Measurements from ENCODE around the gene L3HYPDH.

The L3HYPDH gene

GRCh38 chr14:59483819-59484638 is at the start of gene L3HYPDH, which contains the start of gene JKAMP:
Gene L3HYPDH, minus strand, starts transcription at chr14:59484408. Its CDS starts 92 bp downstream, at chr14:59484316.
Gene JKAMP, plus strand, starts transcription at chr14:59484517. Its CDS starts 73 bp downstream, at chr14:59484590.
- DNase-seq = peak; percentile 95

GRCh38 chr14:59532419-59532818 is 48.2 kb upstream of the L3HYPDH start:
- no peak for DNase-seq

- DNase-seq = no peak
Observed at GRCh38 chr14:59530349-59530748, 46.1 kb upstream of the L3HYPDH start.

- no peak for DNase-seq
Observed at GRCh38 chr14:59529189-59529588, 45.0 kb upstream of the L3HYPDH start.

- DNase-seq = no peak
Observed at GRCh38 chr14:59520224-59520623, 36.0 kb upstream of the L3HYPDH start.

GRCh38 chr14:59511916-59512575 is 27.8 kb upstream of the L3HYPDH start:
- no peak for DNase-seq

GRCh38 chr14:59510966-59511365 is 26.8 kb upstream of the L3HYPDH start:
- DNase-seq = no peak

- no peak for DNase-seq
Observed at GRCh38 chr14:59510001-59510400, 25.8 kb upstream of the L3HYPDH start.

GRCh38 chr14:59509101-59509500 is 24.9 kb upstream of the L3HYPDH start:
- no peak for DNase-seq

GRCh38 chr14:59507752-59508103 is 23.5 kb upstream of the L3HYPDH start:
- DNase-seq = no peak

GRCh38 chr14:59507063-59507751 is 23.0 kb upstream of the L3HYPDH start:
- DNase-seq = peak; percentile 47

- DNase-seq = no peak
Observed at GRCh38 chr14:59503256-59503655, 19.0 kb upstream of the L3HYPDH start.

- DNase-seq = no peak
Observed at GRCh38 chr14:59500732-59501131, 16.5 kb upstream of the L3HYPDH start.

- no peak for DNase-seq
Observed at GRCh38 chr14:59492384-59492783, 8.2 kb upstream of the L3HYPDH start.

GRCh38 chr14:59490756-59491155 is 6.5 kb upstream of the L3HYPDH start:
- no peak for DNase-seq

GRCh38 chr14:59484639-59485175 is 499 bp upstream of the L3HYPDH start:
- no peak for DNase-seq

- DNase-seq = no peak
Observed at GRCh38 chr14:59483363-59483762, 845 bp downstream of the L3HYPDH start.

GRCh38 chr14:59482541-59483331 is 1.5 kb downstream of the L3HYPDH start:
- DNase-seq = no peak

- DNase-seq = no peak
Observed at GRCh38 chr14:59481871-59482540, 2.2 kb downstream of the L3HYPDH start.

GRCh38 chr14:59481407-59481806 is 2.8 kb downstream of the L3HYPDH start:
- no peak for DNase-seq

- DNase-seq = no peak
Observed at GRCh38 chr14:59480166-59480565, 4.0 kb downstream of the L3HYPDH start.

GRCh38 chr14:59478540-59478939 is 5.7 kb downstream of the L3HYPDH start:
- no peak for DNase-seq

Measured in CD4-positive, alpha-beta T cell treated with Interleukin-4 for 4 hours (primary cell).